Activated T-helper 2 cell treated with anti-CD3 and anti-CD28 coated beads, Interferon-gamma antibody, Interleukin-2, Interleukin-4, amounts not matched to agents 10 μg/mL and 5 μg/mL and 100 μg/mL, durations not matched to agents 14 hours and 24 hours and 36 hours (primary cell): ENCODE data around the gene SMG5. TPM values are rescaled to one million over a fixed set of nuclear protein-coding genes. Genes with fewer than 3 reads are reported as not detected.
A peak's percentile ranks its signal among the peaks of the same experiment; 100 is the strongest.

Experiments
- DNase-seq: peaks from one replicate; pipeline ENCODE4 v3.0.0; 2021; ENCODE audit warnings: low spot score
- H3K27ac Mint-ChIP-seq: one replicate; pipeline ENCODE4 v1.8.0; 2021; ENCODE audit warnings: mixed read lengths
- H3K27me3 Mint-ChIP-seq: one replicate; pipeline ENCODE4 v1.8.0; 2021; ENCODE audit warnings: low read depth, mixed read lengths
- H3K36me3 Mint-ChIP-seq: one replicate; pipeline ENCODE4 v1.8.0; 2021; ENCODE audit warnings: low read depth, mixed read lengths
- H3K4me1 Mint-ChIP-seq: one replicate; pipeline ENCODE4 v1.8.0; 2021; ENCODE audit warnings: low read depth, mixed read lengths
- H3K4me3 Mint-ChIP-seq: one replicate; pipeline ENCODE4 v1.8.0; 2021; ENCODE audit warnings: low read depth, mild to moderate bottlenecking, moderate library complexity, mixed read lengths
- H3K9me3 Mint-ChIP-seq: one replicate; pipeline ENCODE4 v1.8.0; 2021; ENCODE audit warnings: mixed read lengths
- intact Hi-C: fragments of 100-400 bp; cut with micrococcal nuclease; formaldehyde crosslinking; loops from one replicate; pipeline ENCODE4 v1.15.1; 2023
- total RNA-seq: library from RNA; stranded (reverse); gene quantifications from 2 replicates; pipeline ENCODE4 v1.2.3, GENCODE V29; 2022

SMG5 gene
- total RNA-seq, 1 donor from 2014 or later, result 89.3 TPM

DNA sequence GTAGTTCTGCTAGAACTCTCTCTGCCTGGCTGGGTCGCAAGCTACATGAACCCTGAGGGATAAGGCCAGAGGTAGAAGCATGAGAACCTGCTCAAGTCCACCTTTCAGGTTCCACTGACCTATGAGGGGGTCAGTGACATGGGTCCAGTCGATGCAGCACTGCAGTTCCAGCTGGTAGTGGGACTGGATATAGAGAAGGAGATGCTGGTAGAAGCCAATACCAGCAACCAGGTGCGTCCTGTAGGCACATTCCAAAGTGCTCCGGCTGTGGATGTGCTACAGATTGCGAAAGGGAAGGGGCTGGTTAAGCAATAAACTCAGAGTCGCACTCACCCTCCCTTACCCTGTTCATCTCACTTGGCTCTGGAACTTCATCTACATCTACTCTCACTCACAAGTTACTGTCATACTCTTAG is 5.7 kb downstream of the SMG5 start:
- Mint-ChIP-seq H3K9me3 (no peaks in the 10 kb centered on the region), H3K4me3 (no peak overlapping the region), H3K4me1 (peaks cover 19% of the 10 kb centered on the region), H3K27ac (no peak overlapping the region), H3K36me3 (peaks cover 73% of the 10 kb centered on the region), H3K27me3 (no peaks in the 10 kb centered on the region)
- intact Hi-C loops, result no loop called here
- DNase-seq, result no peak

DNA sequence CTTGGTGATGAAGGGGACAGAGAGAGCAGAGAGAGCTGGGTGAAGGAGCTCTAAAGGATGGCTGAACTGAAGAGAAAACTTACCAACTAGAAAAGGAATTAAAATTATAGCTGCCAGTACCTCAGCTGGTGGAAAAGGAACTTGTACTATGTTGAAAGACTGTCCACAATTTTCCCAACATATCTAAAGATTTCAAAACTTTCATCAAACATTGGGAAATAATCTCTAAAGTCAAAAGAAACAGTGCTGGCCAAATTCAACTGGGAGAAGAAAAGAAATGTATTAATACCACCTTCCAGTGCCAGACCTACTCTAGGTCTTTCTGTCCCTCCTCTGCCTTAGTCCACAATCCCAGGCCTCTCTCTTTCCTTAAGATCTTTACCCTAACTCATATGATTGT is 6.1 kb downstream of the SMG5 start:
- intact Hi-C loops, result no loop called here
- Mint-ChIP-seq H3K27ac (no peak overlapping the region), H3K4me1 (peaks cover 15% of the 10 kb centered on the region), H3K4me3 (no peak overlapping the region), H3K9me3 (no peaks in the 10 kb centered on the region), H3K36me3 (peaks cover 77% of the 10 kb centered on the region), H3K27me3 (no peaks in the 10 kb centered on the region)
- no peak for DNase-seq

DNA sequence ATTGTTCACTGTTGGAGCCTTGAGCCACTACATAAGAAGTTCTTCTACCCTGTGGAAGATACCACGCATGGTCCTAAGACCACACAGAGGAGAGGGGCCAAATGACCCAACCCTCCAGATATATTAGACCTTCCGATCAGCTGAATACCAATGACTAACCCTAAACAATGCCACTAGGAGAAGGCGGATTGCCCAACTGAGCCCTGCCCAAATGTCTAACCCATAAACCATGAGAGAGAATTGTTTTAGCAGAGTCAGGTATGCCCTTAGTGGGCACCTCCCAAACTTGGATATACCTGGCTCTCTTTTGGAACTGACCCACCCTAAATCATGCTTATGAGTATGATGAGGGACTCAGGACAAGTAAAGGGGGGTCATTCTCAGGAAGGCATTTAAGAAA is 12.3 kb downstream of the SMG5 start:
- Mint-ChIP-seq H3K4me3 (no peak overlapping the region), H3K9me3 (no peaks in the 10 kb centered on the region), H3K36me3 (peaks cover 86% of the 10 kb centered on the region), H3K27ac (no peak overlapping the region), H3K27me3 (no peaks in the 10 kb centered on the region), H3K4me1 (no peaks in the 10 kb centered on the region)
- no peak for DNase-seq
- intact Hi-C loops, result no loop called here

DNA sequence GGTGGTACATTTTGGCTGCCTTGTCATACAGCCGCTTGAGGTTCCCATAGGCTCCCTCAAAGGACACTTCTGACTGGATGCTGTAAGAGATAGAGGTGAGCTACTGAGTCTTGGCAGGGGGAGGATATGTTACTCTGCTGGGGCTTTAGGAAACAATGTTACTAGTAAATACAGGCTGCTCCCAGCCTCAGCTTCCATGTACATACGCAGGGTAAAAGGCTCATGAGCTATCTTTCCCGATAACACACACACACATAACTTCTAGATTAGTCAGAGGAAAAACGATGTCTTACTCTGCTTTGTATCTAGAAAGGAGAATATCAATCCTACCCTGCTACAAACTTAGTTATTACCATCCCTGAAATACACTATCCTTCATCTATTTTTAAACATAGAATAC is 14.3 kb downstream of the SMG5 start:
- no peaks in the 10 kb centered on the region for H3K4me1 Mint-ChIP-seq
- no peaks in the 10 kb centered on the region for H3K9me3 Mint-ChIP-seq
- H3K36me3 Mint-ChIP-seq, result peaks cover 84% of the 10 kb centered on the region
- DNase-seq, result no peak
- no peak overlapping the region for H3K4me3 Mint-ChIP-seq
- no peaks in the 10 kb centered on the region for H3K27me3 Mint-ChIP-seq
- intact Hi-C loops, result no loop called here
- no peak overlapping the region for H3K27ac Mint-ChIP-seq

DNA sequence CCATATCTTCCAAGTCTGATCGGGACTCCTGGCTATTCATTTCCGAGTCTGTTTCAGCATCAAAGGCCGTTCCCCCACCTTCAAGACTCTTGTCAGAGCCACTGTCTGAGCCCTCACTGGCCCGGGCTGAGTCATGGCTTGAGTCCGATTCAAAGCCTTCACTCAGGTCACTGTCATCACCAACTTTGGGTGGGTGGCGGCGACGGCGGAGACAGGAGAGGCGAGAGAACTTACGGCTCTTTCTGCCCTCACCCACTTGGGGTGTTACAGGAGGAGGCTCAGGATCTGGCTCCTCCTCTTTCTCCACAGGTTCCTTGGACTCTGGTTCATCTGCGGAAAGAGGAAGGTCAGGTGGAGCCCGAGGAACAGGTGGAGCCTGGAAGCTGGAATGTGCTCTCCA is 16.6 kb downstream of the SMG5 start:
- intact Hi-C loops, result no loop called here
- Mint-ChIP-seq H3K36me3 (peaks cover 80% of the 10 kb centered on the region), H3K27me3 (no peaks in the 10 kb centered on the region), H3K4me3 (no peak overlapping the region), H3K27ac (no peak overlapping the region), H3K9me3 (no peaks in the 10 kb centered on the region), H3K4me1 (no peaks in the 10 kb centered on the region)
- DNase-seq, result no peak

DNA sequence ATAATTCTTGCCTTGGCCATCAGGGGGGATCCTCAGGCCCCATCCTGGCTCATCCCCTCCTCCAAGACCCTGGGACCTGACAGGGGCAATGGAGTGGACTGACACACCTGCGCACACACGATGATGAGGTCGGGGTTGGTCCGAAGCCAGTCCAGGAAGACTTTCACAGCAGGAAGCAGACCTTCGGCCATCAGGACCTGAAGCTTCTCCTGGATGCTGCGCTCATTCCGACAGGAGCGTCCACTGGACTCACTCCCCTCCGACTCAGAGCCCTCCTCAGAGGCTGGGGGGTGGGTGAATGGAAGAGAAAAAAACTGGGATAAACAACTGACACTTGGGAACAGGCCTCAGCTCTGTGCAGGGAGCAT is 19.4 kb downstream of the SMG5 start:
- no peak for DNase-seq
- intact Hi-C loops, result no loop called here
- peaks cover under 1% of the 10 kb centered on the region for H3K4me1 Mint-ChIP-seq
- peaks cover 84% of the 10 kb centered on the region for H3K36me3 Mint-ChIP-seq
- H3K4me3 Mint-ChIP-seq, result no peak overlapping the region
- no peaks in the 10 kb centered on the region for H3K9me3 Mint-ChIP-seq
- no peaks in the 10 kb centered on the region for H3K27me3 Mint-ChIP-seq
- no peak overlapping the region for H3K27ac Mint-ChIP-seq

DNA sequence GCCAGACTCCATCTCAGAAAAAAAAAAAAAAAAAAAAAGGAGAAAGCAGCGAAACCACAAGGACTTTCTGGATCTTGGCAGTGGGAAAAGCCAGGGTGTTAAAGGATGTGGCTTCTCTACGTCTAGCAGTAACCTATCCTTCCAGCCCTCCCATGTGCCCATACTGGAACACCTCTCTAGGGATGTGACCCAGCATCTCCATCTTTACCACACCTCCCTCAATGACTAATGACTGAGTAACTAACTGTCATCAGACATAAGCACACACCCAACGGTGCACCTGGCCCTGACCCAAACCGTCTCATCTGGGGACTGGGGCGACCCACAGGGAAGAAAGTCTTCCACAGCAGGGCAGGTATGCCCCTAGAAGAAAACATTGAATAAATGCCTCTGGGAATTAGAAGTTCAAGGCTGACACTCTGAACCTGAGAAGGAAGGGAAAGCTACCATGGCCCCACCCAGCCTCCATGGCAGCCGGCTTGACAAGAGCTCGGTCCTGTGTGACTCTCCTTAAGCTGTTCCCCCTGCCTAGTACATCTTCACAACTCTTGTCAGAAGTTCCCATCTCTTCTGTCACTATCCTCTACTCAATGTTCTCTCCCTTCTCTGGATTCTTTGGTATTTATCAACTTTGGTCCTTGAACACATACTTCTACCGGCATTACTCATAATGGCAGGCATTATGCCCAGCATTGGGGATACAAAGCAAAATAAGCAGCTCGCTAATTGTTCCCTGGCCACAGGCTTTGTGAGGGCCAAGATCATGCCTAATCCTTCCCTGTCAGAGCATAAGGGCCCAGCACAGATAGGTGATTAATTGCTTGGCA is 20.0 kb downstream of the SMG5 start:
- Mint-ChIP-seq H3K36me3 (peaks cover 84% of the 10 kb centered on the region), H3K27me3 (no peaks in the 10 kb centered on the region), H3K9me3 (no peaks in the 10 kb centered on the region), H3K27ac (no peak overlapping the region), H3K4me1 (peaks cover 7% of the 10 kb centered on the region), H3K4me3 (no peak overlapping the region)
- DNase-seq, result no peak
- intact Hi-C loops, result no loop called here

DNA sequence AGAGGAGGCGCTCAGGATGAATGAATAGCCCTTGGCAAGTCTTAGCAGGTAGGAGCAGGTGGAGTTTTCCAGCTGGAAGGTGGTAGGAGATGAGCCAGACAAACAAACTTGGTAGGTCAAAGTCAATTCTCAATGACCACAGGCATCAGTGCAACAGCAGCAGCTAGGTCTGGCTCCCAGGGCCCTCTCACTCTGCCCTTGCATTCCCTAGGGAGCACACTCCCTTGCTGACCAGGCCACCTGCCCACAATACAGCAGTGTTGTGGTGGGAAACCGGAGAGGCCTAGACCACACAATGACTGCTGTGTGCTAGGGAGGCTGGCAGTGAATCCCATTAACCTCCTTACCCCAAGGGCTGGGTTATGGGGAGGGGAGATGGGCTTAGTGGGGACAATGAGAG is 21.7 kb downstream of the SMG5 start:
- peak overlapping the region; percentile 29 for H3K27ac Mint-ChIP-seq
- intact Hi-C loops, result no loop called here
- no peaks in the 10 kb centered on the region for H3K27me3 Mint-ChIP-seq

DNA sequence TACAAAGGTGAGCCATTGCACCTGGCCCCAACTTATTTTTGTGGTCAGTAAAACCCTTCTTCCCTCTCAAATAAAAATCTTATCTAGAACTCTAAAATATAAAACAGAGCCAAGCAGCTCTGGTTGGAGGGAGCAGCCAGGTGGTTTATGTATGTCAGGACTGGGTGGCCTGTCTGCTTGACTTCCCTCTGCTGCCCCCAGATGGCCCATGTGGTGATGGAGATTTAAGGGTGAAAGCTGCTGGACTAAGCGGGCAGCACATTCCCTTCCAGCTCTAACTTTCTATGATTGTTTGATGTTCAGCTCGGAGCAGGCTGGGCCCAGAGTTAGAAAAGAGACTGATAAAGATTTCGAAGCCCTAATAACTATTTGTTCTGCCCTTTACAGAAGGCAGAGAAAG is 22.8 kb downstream of the SMG5 start:
- Mint-ChIP-seq H3K27ac (no peak overlapping the region), H3K27me3 (no peaks in the 10 kb centered on the region), H3K36me3 (peaks cover 74% of the 10 kb centered on the region)

More for the DNA sequence above, 21.7 kb downstream of the SMG5 start:
- H3K4me3 Mint-ChIP-seq, result no peak overlapping the region
- DNase-seq, result no peak
- no peaks in the 10 kb centered on the region for H3K9me3 Mint-ChIP-seq
- H3K36me3 Mint-ChIP-seq, result peaks cover 81% of the 10 kb centered on the region
- H3K4me1 Mint-ChIP-seq, result peaks cover 10% of the 10 kb centered on the region

DNA sequence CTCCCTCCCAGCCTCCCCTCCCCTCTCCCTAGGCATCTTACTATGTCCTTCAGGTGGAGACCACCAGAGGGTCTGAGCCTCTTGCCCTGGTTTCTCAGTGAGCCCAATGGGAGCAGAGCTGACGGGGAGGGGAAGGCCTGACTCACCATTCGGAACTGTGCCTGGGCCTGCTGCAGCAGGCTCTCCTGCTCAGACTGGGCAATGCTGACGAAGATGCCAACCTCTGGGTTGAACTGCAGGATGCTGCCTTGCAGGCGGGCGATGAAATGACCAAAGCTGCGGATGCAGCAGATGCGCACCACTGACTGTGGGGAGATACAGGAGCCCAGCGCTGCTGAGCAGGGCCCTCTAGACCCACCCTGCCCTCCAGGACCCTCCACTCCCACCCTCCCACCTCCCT is 23.8 kb downstream of the SMG5 start:
- no peak for DNase-seq
- Mint-ChIP-seq H3K4me3 (no peak overlapping the region), H3K36me3 (peaks cover 71% of the 10 kb centered on the region), H3K27ac (no peak overlapping the region), H3K9me3 (no peaks in the 10 kb centered on the region), H3K4me1 (peaks cover 10% of the 10 kb centered on the region), H3K27me3 (no peaks in the 10 kb centered on the region)
- intact Hi-C loops, result no loop called here

More for the DNA sequence above, 22.8 kb downstream of the SMG5 start:
- DNase-seq, result no peak
- H3K4me1 Mint-ChIP-seq, result peaks cover 10% of the 10 kb centered on the region
- H3K4me3 Mint-ChIP-seq, result no peak overlapping the region
- intact Hi-C loops, result no loop called here
- no peaks in the 10 kb centered on the region for H3K9me3 Mint-ChIP-seq

DNA sequence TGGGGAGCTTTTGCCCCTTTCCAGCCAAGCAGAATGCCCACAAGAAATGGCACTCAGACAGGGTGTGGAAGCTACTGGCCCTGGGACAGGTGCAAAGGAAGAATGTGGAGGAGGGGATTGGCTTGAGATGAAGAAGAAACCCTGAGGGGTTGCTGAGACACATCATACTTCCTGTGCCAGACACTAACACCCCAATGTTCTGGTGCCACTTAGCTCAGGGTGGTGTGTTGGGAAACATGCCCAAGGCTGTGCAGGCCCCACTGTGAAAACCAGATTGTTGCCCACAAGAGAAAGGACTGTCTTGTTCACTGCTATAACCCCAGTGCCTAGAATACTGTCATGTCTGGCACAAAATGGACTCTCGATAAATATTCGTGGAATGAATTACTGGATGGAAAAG is 24.9 kb downstream of the SMG5 start:
- intact Hi-C loops, result no loop called here
- Mint-ChIP-seq H3K4me3 (no peak overlapping the region), H3K4me1 (peaks cover 15% of the 10 kb centered on the region)

DNA sequence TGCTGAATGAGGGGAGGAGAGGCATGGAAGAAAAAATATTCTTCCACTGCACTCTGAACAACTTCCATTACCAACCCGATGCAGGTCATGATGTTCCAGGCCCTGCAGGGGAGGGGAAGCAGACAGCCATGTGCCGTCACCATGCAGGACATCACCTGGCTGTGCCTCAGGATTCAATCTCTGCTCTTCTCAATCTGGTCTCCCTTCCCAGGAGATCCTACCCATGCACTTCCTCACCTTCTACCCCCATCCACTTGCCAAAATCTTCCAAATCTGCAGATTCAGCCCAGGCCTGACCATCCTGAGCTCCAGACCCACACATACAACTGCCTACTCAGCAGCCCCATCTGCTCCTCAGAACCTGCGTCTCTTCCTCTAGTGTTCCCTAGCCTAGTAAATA is 29.0 kb downstream of the SMG5 start:
- intact Hi-C loops, result no loop called here
- no peak overlapping the region for H3K4me3 Mint-ChIP-seq
- peaks cover 74% of the 10 kb centered on the region for H3K36me3 Mint-ChIP-seq
- no peak overlapping the region for H3K27ac Mint-ChIP-seq
- no peaks in the 10 kb centered on the region for H3K27me3 Mint-ChIP-seq
- no peak for DNase-seq
- H3K4me1 Mint-ChIP-seq, result peaks cover 21% of the 10 kb centered on the region
- H3K9me3 Mint-ChIP-seq, result no peaks in the 10 kb centered on the region

More for the DNA sequence above, 24.9 kb downstream of the SMG5 start:
- peak overlapping the region; percentile 49 for H3K27ac Mint-ChIP-seq
- H3K9me3 Mint-ChIP-seq, result no peaks in the 10 kb centered on the region
- no peak for DNase-seq
- no peaks in the 10 kb centered on the region for H3K27me3 Mint-ChIP-seq
- H3K36me3 Mint-ChIP-seq, result peaks cover 69% of the 10 kb centered on the region

DNA sequence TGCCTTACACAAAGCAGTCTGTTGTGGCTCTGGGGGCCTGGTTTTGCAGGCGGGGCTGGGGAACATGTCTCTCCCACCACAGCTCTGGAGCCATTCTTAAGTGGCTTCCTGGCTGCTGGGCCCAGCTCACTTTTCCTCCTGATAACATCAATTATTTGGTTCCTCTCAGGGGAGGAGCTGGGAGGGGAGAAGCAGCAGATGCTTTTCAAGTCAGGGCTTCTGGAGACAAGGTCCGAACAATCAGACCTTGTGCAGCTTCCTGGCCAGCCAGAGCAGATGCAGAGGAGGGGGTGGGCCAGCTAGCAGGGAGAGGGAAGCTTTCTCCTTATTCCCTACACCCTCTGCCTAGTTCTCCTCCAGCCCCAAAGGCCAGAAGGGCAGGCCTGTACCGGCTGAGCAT is 31.1 kb downstream of the SMG5 start:
- H3K36me3 Mint-ChIP-seq, result peaks cover 57% of the 10 kb centered on the region
- intact Hi-C loops, result no loop called here
- no peaks in the 10 kb centered on the region for H3K9me3 Mint-ChIP-seq
- H3K27me3 Mint-ChIP-seq, result no peaks in the 10 kb centered on the region
- H3K27ac Mint-ChIP-seq, result no peak overlapping the region
- no peak for DNase-seq
- no peak overlapping the region for H3K4me3 Mint-ChIP-seq
- peaks cover 11% of the 10 kb centered on the region for H3K4me1 Mint-ChIP-seq
